ENCODE data around the gene VWA3B. TPM values are rescaled to one million over a fixed set of nuclear protein-coding genes. Genes with fewer than 3 reads are reported as not detected.

Gene VWA3B
- total RNA-seq, 2 donors from 2014 or later, result 0.78 TPM; not detected in 1

- no peak overlapping the region for H3K4me3 ChIP-seq
- no peaks in the 10 kb centered on the region for H3K9me3 ChIP-seq
- no peak for ATAC-seq
- H3K36me3 ChIP-seq (replicated peaks in 1 of 2; ENCODE audit: insufficient read depth in 1 of 2, low read depth in 2 of 2), result no peaks in the 10 kb centered on the region
- no peak for TF ChIP-seq CTCF (IDR thresholded peaks at IDR 0.05)
- no peak for TF ChIP-seq POLR2A (IDR thresholded peaks at IDR 0.05)
- no peaks in the 10 kb centered on the region for H3K4me1 ChIP-seq
- H3K27ac ChIP-seq, result no peak overlapping the region
- WGBS, 2 donors, result 58 to 59% methylated on average over 3 of the region's 3 CpGs
- no peaks in the 10 kb centered on the region for H3K27me3 ChIP-seq
- DNase-seq, result no peak
- intact Hi-C loops (cut with DNase I), result no loop called here
Observed at GRCh38 chr2:98357849-98358248, 270.9 kb downstream of the VWA3B start.

GRCh38 chr2:98359986-98360385 is 273.0 kb downstream of the VWA3B start:
- Histone ChIP-seq H3K27ac (no peak overlapping the region), H3K9me3 (no peaks in the 10 kb centered on the region), H3K27me3 (no peaks in the 10 kb centered on the region), H3K36me3 (replicated peaks in 1 of 2; ENCODE audit: insufficient read depth in 1 of 2, low read depth in 2 of 2) (no peaks in the 10 kb centered on the region), H3K4me1 (no peaks in the 10 kb centered on the region), H3K4me3 (no peak overlapping the region)
- DNase-seq, result no peak
- 75 to 91% methylated on average over 1 of the region's 1 CpG for WGBS, 2 donors
- no peak for TF ChIP-seq POLR2A (IDR thresholded peaks at IDR 0.05)
- no peak for TF ChIP-seq CTCF (IDR thresholded peaks at IDR 0.05)
- no peak for ATAC-seq
- intact Hi-C loops (cut with DNase I), result no loop called here

Other genes starting within 250 kb of the VWA3B start
- gene TMEM131, start 91.2 kb upstream of the VWA3B start, total RNA-seq, result 10 to 100 TPM; 20.0 to 21.4 TPM

All from body of pancreas (tissue), 4 donors.